HCT116 (cell line): ENCODE results near the gene LMNTD1. TPM values are rescaled to one million over a fixed set of nuclear protein-coding genes. Genes with fewer than 3 reads are reported as not detected.

Source experiments
- ATAC-seq: fragments of 200-7000 bp; cut with Tn5 transposase; 2 replicates; pipeline ENCODE4 v1.9.1; 2020; ENCODE audit warnings: mild to moderate bottlenecking, moderate library complexity
- BruUV-seq: library from RNA; stranded (reverse); fragments of 400-500 nt; replicated peaks from 2 replicates; lab custom pipeline; 2021; lab: Mats Ljungman, UMichigan
- CTCF ChIA-PET: fragments of 300-600 bp; sonication (Branson Sonifier 250); formaldehyde crosslinking; loops from one replicate; lab custom pipeline; 2021; ENCODE audit warnings: antibody characterized with exemption; lab: Charles Lee
- POLR2A ChIA-PET: fragments of 300-600, 350-600 bp; sonication (Branson Sonifier 250); formaldehyde crosslinking; loops from one replicate; lab custom pipeline; 2021; ENCODE audit warnings: antibody characterized with exemption; lab: Charles Lee
- RAD21 ChIA-PET, 2 experiments: fragments of 300-600 bp; sonication (Branson Sonifier 250); formaldehyde crosslinking; loops; one replicate each; lab custom pipeline; 2023; ENCODE audit warnings: low total read pairs in 2 of 2; ENCODE audit not compliant: uncharacterized antibody in 2 of 2, unreplicated experiment in 2 of 2, low non-redundant PET in 1 of 2; lab: Charles Lee
- DNase-seq: peaks from one replicate; pipeline ENCODE4 v3.0.0-alpha.2; 2010; ENCODE audit warnings: low read depth, low spot score
- H2AFZ ChIP-seq: fragments of 200-600 bp; shearing (Covaris generic), sonication (generic); 2 replicates; pipeline ENCODE4 v1.6.1; 2017; ENCODE audit warnings: low read depth, mixed run types, mixed read lengths, antibody characterized with exemption, low read length; ENCODE audit not compliant: poor library complexity, severe bottlenecking
- H3K27ac ChIP-seq: 2 replicates; pipeline ENCODE4 v1.5.1; 2012; ENCODE audit warnings: low read depth, low read length
- H3K27me3 ChIP-seq: fragments of 200-600 bp; sonication (generic); 2 replicates; pipeline ENCODE4 v1.6.1; 2016; ENCODE audit warnings: mixed run types, low read length, mixed read lengths; ENCODE audit not compliant: insufficient read depth
- H3K36me3 ChIP-seq, 2 experiments: fragments of 200-500 bp in 1 of 2; fragments of 200-600 bp in 1 of 2; sonication (Bioruptor generic) in 1 of 2; sonication (generic) in 1 of 2; 2 replicates each; pipeline versions ENCODE4 v1.5.1 to v1.6.1; 2014 to 2016; ENCODE audit warnings: low read length in 2 of 2, inconsistent platforms in 1 of 2, mixed read lengths in 1 of 2, mixed run types in 1 of 2; ENCODE audit not compliant: insufficient read depth in 2 of 2, control insufficient read depth in 1 of 2
- H3K4me1 ChIP-seq, 2 experiments: fragments of 200-600 bp in 1 of 2; sonication (generic) in 1 of 2; 2 replicates each; pipeline versions ENCODE4 v1.5.1 to v1.6.1; 2012 to 2017; ENCODE audit warnings: low read length in 2 of 2, inconsistent platforms in 1 of 2, mild to moderate bottlenecking in 1 of 2, mixed read lengths in 1 of 2, mixed run types in 1 of 2, moderate library complexity in 1 of 2; ENCODE audit not compliant: insufficient read depth in 2 of 2, control insufficient read depth in 1 of 2
- H3K4me2 ChIP-seq: fragments of 200-600 bp; sonication (generic); 2 replicates; pipeline ENCODE4 v1.6.1; 2017; ENCODE audit warnings: mixed run types, low read length, mixed read lengths
- H3K4me3 ChIP-seq, 2 experiments: fragments of 200-600 bp in 1 of 2; sonication (generic) in 1 of 2; replicated peaks in 1 of 2; 2 replicates each; pipeline ENCODE4 v1.5.1; 2011 to 2016; ENCODE audit warnings: low read length in 2 of 2, control low read depth in 1 of 2, low read depth in 1 of 2, mild to moderate bottlenecking in 1 of 2, mixed read lengths in 1 of 2, mixed run types in 1 of 2
- H3K79me2 ChIP-seq: fragments of 200-600 bp; sonication (generic); 2 replicates; pipeline ENCODE4 v1.6.1; 2017; ENCODE audit warnings: mild to moderate bottlenecking, mixed run types, low read length, moderate library complexity, mixed read lengths; ENCODE audit not compliant: insufficient read depth
- H3K9ac ChIP-seq: fragments of 200-600 bp; sonication (generic); 2 replicates; pipeline ENCODE4 v1.6.1; 2016; ENCODE audit warnings: low read length, mixed read lengths
- H3K9me2 ChIP-seq: fragments of 200-600 bp; sonication (generic), shearing (Covaris generic); 2 replicates; pipeline ENCODE4 v1.6.1; 2017; ENCODE audit warnings: mixed run types, mild to moderate bottlenecking, moderate library complexity; ENCODE audit not compliant: insufficient read depth
- H3K9me3 ChIP-seq, 2 experiments: fragments of 200-500 bp in 1 of 2; fragments of 200-600 bp in 1 of 2; sonication (Bioruptor generic) in 1 of 2; sonication (generic) in 1 of 2; 2 replicates each; pipeline ENCODE4 v1.6.1; 2014 to 2017; ENCODE audit warnings: low read length in 2 of 2, mixed read lengths in 2 of 2, inconsistent platforms in 1 of 2, low read depth in 1 of 2, mild to moderate bottlenecking in 1 of 2, mixed run types in 1 of 2, moderate library complexity in 1 of 2; ENCODE audit not compliant: control insufficient read depth in 1 of 2, insufficient read depth in 1 of 2
- H4K20me1 ChIP-seq: fragments of 200-600 bp; sonication (generic), shearing (Covaris generic); 2 replicates; pipeline ENCODE4 v1.6.1; 2017; ENCODE audit warnings: mixed run types, mild to moderate bottlenecking, moderate library complexity; ENCODE audit not compliant: insufficient read depth
- CBX3 ChIP-seq: IDR thresholded peaks from 2 replicates; pipeline ENCODE4 v1.6.1; 2012; ENCODE audit warnings: low read depth
- CTCF ChIP-seq, 3 experiments: fragments of 200-600 bp in 1 of 3; sonication (generic) in 1 of 3; IDR thresholded peaks in 2 of 3; conservative IDR thresholded peaks in 1 of 3; 2 replicates each; pipeline ENCODE4 v1.5.1; 2012 to 2017; ENCODE audit warnings: low read depth in 2 of 3, low read length in 2 of 3, antibody characterized with exemption in 1 of 3, borderline replicate concordance in 1 of 3, control low read depth in 1 of 3, mild to moderate bottlenecking in 1 of 3, mixed read lengths in 1 of 3, mixed run types in 1 of 3, moderate library complexity in 1 of 3; ENCODE audit not compliant: insufficient read depth in 1 of 3
- EZH2 ChIP-seq: fragments of 200-600 bp; sonication (generic); IDR thresholded peaks from 2 replicates; pipeline ENCODE4 v1.6.1; 2017; ENCODE audit warnings: antibody characterized with exemption, mixed run types
- POLR2A ChIP-seq: IDR thresholded peaks from 2 replicates; pipeline ENCODE4 v1.7.0; 2011; ENCODE audit warnings: borderline replicate concordance; ENCODE audit not compliant: insufficient read depth, insufficient read length; ENCODE audit errors: extremely low read depth
- REST ChIP-seq: IDR thresholded peaks from 2 replicates; pipeline ENCODE4 v1.6.1; 2012; ENCODE audit warnings: low read depth
- SRF ChIP-seq: IDR thresholded peaks from 2 replicates; pipeline ENCODE4 v1.6.1; 2012; ENCODE audit warnings: low read depth
- ZBTB33 ChIP-seq: IDR thresholded peaks from 2 replicates; pipeline ENCODE4 v1.6.1; 2011; ENCODE audit warnings: mild to moderate bottlenecking, low read length, moderate library complexity; ENCODE audit not compliant: insufficient replicate concordance; ENCODE audit errors: extremely low read depth
- intact Hi-C: fragments of 100-400 bp; cut with micrococcal nuclease; formaldehyde crosslinking; loops from 2 replicates; pipeline ENCODE4 v1.10.0; 2022
- total RNA-seq: library from RNA; stranded (reverse); gene quantifications from one replicate; pipeline ENCODE4 v1.2.1, GENCODE V29; 2021; ENCODE audit not compliant: unreplicated experiment

LMNTD1 gene
- total RNA-seq, 1 experiment from 2014 or later, result not detected

GRCh38 chr12:25500651-25501050 lies 52.4 kb downstream of the LMNTD1 start:
- Histone ChIP-seq H3K4me3 (no peak overlapping the region), H3K9me3 (no peaks in the 10 kb centered on the region), H2AFZ (no peak overlapping the region), H3K36me3 (no peaks in the 10 kb centered on the region), H3K79me2 (no peaks in the 10 kb centered on the region), H3K4me1 (peaks cover 0 to 4% of the 10 kb centered on the region in 2 experiments; a peak in 2 of 4 replicates), H3K27me3 (no peaks in the 10 kb centered on the region), H3K27ac (no peak overlapping the region), H3K9ac (no peak overlapping the region), H3K4me2 (no peak overlapping the region), H4K20me1 (no peaks in the 10 kb centered on the region), H3K9me2 (no peaks in the 10 kb centered on the region)
- DNase-seq, result no peak
- no peak for ATAC-seq
- POLR2A ChIA-PET, result no interaction called here
- RAD21 ChIA-PET, result no interaction called here
- CTCF ChIA-PET, result no interaction called here
- intact Hi-C loops, result no loop called here
- TF ChIP-seq ZBTB33 (no peak), EZH2 (no peak), SRF (no peak), CTCF (IDR thresholded peaks at IDR 0.05 in 2 of 3, conservative IDR thresholded peaks at IDR 0.05 in 1 of 3; ENCODE audit: borderline replicate concordance in 1 of 3, insufficient read depth in 1 of 3, low read depth in 2 of 3, low read length in 2 of 3) (no peak), CBX3 (no peak), POLR2A (no peak), REST (no peak)
- BruUV-seq, result no TSS peak
